DND-41 (cell line): ENCODE measurements around the gene ACOT9.

Source experiments
- EZH2 ChIP-seq: IDR thresholded peaks from 3 replicates; pipeline ENCODE4 v1.6.1; 2012; ENCODE audit warnings: borderline replicate concordance, low read depth, mild to moderate bottlenecking, moderate library complexity, low read length, inconsistent platforms; ENCODE audit not compliant: severe bottlenecking
- TF ChIP-seq, protein P1 (sequence below): IDR thresholded peaks from 2 replicates; pipeline ENCODE4 v1.5.1; 2012; ENCODE audit warnings: borderline replicate concordance, low read length, moderate library complexity, mild to moderate bottlenecking; ENCODE audit not compliant: poor library complexity, severe bottlenecking; ENCODE audit errors: extremely low read depth

DNA sequence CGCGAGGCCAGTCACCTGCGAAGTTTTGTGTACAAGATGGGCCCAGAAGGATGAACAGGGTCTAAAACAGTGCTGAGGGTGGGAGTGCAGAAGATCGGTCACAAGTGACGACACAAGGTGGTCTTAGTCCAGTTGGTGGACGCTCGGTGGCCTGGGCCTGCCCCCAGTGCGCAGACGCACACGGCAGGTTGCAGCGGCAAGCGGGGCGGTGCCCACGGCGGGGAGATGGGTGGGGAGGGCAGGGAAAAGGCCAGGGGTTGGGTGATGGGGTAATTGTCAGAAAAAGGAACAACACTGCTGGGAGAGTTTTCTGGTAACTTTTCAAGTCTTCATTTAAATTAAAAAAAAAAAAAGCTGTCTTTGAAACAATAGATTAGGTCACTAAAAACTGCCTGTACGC lies 76.8 kb downstream of the ACOT9 start:
- TF ChIP-seq, protein P1, sequence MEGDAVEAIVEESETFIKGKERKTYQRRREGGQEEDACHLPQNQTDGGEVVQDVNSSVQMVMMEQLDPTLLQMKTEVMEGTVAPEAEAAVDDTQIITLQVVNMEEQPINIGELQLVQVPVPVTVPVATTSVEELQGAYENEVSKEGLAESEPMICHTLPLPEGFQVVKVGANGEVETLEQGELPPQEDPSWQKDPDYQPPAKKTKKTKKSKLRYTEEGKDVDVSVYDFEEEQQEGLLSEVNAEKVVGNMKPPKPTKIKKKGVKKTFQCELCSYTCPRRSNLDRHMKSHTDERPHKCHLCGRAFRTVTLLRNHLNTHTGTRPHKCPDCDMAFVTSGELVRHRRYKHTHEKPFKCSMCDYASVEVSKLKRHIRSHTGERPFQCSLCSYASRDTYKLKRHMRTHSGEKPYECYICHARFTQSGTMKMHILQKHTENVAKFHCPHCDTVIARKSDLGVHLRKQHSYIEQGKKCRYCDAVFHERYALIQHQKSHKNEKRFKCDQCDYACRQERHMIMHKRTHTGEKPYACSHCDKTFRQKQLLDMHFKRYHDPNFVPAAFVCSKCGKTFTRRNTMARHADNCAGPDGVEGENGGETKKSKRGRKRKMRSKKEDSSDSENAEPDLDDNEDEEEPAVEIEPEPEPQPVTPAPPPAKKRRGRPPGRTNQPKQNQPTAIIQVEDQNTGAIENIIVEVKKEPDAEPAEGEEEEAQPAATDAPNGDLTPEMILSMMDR = no peak
- no peak for TF ChIP-seq EZH2
